ENCODE measurements around the gene EHD3. TPM values are rescaled to one million over a fixed set of nuclear protein-coding genes. Genes with fewer than 3 reads are reported as not detected.

EHD3 gene
- polyA plus RNA-seq, 1 experiment = 39.8 TPM

DNA sequence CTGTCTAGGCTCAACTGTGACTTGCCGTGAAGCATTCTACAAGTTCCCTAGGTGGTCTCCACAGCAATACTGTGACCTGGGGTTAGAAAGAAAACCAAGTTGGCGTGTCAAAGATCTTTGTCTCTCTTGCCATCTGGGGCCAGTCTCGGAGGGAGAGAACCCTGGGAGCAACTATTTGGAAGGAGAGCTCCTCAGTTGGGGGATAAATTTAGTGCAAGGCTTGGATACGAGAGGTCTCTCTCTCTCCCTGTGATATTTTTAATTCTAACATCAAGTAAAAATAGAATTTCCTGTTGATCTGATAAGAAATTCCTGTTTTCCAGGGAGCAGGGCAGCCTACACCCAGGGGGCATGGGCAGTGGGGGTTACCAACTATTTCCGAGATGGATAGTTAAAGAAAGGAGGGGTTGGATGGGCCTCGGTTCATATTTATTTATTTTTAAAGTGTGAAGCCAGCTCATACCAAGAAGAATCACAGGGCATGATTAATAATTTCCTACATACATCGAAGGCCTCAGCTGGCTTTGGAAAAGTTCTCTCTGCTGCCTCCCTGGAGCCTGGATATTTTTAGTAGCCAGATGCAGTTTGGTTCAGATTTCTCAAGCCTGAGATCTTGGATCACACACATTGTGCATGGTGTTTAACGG lies 62.8 kb downstream of the EHD3 start:
- TF ChIP-seq, protein P1, sequence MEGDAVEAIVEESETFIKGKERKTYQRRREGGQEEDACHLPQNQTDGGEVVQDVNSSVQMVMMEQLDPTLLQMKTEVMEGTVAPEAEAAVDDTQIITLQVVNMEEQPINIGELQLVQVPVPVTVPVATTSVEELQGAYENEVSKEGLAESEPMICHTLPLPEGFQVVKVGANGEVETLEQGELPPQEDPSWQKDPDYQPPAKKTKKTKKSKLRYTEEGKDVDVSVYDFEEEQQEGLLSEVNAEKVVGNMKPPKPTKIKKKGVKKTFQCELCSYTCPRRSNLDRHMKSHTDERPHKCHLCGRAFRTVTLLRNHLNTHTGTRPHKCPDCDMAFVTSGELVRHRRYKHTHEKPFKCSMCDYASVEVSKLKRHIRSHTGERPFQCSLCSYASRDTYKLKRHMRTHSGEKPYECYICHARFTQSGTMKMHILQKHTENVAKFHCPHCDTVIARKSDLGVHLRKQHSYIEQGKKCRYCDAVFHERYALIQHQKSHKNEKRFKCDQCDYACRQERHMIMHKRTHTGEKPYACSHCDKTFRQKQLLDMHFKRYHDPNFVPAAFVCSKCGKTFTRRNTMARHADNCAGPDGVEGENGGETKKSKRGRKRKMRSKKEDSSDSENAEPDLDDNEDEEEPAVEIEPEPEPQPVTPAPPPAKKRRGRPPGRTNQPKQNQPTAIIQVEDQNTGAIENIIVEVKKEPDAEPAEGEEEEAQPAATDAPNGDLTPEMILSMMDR (IDR thresholded peaks at IDR 0.05; ENCODE audit: low read depth, low read length) = no peak
- ChIA-PET POLR2A (interaction anchor here (1.3 to 2.0 kb wide), 2 partner anchors 23 to 25 kb away, joined by 5 read pairs; no protein-coding TSS in a partner anchor), CTCF (interaction anchor here (0.6 to 2.0 kb wide), 5 partner anchors 20 to 733 kb away, joined by 3 to 8 read pairs (median 4); no protein-coding TSS in a partner anchor)
- peak overlapping the region; percentile 13 for H3K27ac ChIP-seq (ENCODE audit: low read depth, low read length)
- no peaks in the 10 kb centered on the region for H3K27me3 ChIP-seq (ENCODE audit: control insufficient read depth, insufficient read depth, low read length)
- no peaks in the 10 kb centered on the region for H3K9me3 ChIP-seq (ENCODE audit: control insufficient read depth, insufficient read depth, low read length)
- DNase-seq (ENCODE audit: low read depth, low spot score) = no peak
- H3K4me3 ChIP-seq (ENCODE audit: low read depth, low read length) = no peak overlapping the region

DNA sequence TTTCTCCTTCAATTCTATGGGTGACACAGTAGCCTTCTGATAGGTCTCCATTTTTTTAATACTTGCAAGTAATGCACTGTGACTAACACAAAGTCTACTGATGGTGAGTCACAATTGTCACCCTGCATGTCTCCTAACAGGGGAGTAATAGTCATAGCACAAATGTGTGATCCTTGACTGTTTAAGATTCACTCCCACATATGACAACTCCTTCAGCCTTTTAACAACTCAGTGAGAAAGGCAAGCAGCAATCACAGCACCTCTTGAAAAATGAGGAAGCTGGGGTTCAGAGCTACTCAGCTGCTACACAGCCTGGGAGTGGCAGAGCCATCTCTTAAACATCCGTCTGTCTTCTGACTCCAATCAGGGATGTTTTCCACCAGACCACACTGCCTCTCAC lies 63.8 kb downstream of the EHD3 start:
- ChIA-PET POLR2A (interaction anchor here (1.3 kb wide), 1 partner anchor 24 kb away, joined by 5 read pairs; no protein-coding TSS in a partner anchor), CTCF (interaction anchor here (0.8 to 2.0 kb wide), 3 partner anchors 24 to 586 kb away, joined by 3 to 8 read pairs (median 5); no protein-coding TSS in a partner anchor)
- no peak for DNase-seq (ENCODE audit: low read depth, low spot score)
- Histone ChIP-seq H3K9me3 (ENCODE audit: control insufficient read depth, insufficient read depth, low read length) (no peaks in the 10 kb centered on the region), H3K27me3 (ENCODE audit: control insufficient read depth, insufficient read depth, low read length) (no peaks in the 10 kb centered on the region), H3K27ac (ENCODE audit: low read depth, low read length) (no peak overlapping the region), H3K4me3 (ENCODE audit: low read depth, low read length) (no peak overlapping the region)
- TF ChIP-seq, protein P1 (IDR thresholded peaks at IDR 0.05; ENCODE audit: low read depth, low read length) = no peak

DNA sequence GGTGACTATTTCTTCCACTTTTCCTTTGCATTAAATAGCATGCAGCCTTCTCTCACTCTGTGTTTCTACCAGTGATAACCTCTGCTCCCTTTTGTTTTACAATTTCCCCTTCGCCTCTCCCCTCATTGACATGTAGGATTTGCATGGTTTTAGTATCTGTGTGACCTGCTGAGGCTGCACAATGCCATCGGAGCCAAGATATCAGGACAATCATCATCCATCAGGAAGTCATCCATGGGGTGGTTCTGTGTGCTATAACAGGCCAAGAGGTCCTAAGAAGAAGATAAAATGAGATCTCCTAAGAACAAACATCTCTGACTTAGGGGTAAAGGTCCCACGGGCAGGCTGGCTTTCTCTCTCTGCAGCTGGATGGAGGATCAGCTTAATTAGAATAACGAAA lies 65.6 kb downstream of the EHD3 start:
- POLR2A ChIA-PET = no interaction called here
- Histone ChIP-seq H3K27ac (ENCODE audit: low read depth, low read length) (no peak overlapping the region), H3K4me3 (ENCODE audit: low read depth, low read length) (no peak overlapping the region), H3K27me3 (ENCODE audit: control insufficient read depth, insufficient read depth, low read length) (no peaks in the 10 kb centered on the region), H3K9me3 (ENCODE audit: control insufficient read depth, insufficient read depth, low read length) (no peaks in the 10 kb centered on the region)
- CTCF ChIA-PET = interaction anchor here (1.0 kb wide), 1 partner anchor 34 kb away, joined by 3 read pairs; no protein-coding TSS in a partner anchor
- TF ChIP-seq, protein P1 (IDR thresholded peaks at IDR 0.05; ENCODE audit: low read depth, low read length) = no peak
- no peak for DNase-seq (ENCODE audit: low read depth, low spot score)

DNA sequence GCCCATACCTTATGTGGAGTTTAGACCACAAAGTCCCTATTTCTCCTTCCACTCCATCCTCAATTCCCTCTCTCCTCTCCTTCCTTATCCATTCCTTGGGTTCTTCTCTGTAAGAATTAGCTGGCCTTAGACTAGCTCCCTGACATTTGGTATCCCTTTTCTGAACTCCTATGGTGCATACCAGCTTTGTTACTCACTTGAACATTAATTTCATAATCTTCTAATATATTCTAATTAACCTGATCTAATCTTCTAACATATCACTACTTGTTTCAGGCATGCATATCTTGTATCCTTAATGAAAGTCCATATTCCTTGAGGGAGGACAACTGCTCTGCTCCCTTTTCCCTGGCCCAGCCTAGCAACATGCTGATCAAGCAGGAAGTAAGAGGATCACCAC lies 66.4 kb downstream of the EHD3 start:
- CTCF ChIA-PET = no interaction called here
- POLR2A ChIA-PET = no interaction called here

More for the DNA sequence above, 66.4 kb downstream of the EHD3 start:
- Histone ChIP-seq H3K27me3 (ENCODE audit: control insufficient read depth, insufficient read depth, low read length) (no peaks in the 10 kb centered on the region), H3K9me3 (ENCODE audit: control insufficient read depth, insufficient read depth, low read length) (no peaks in the 10 kb centered on the region), H3K27ac (ENCODE audit: low read depth, low read length) (no peak overlapping the region), H3K4me3 (ENCODE audit: low read depth, low read length) (no peak overlapping the region)
- DNase-seq (ENCODE audit: low read depth, low spot score) = no peak
- TF ChIP-seq, protein P1 (IDR thresholded peaks at IDR 0.05; ENCODE audit: low read depth, low read length) = no peak
